HL-60/S4 treated with phorbol 12-myristate 13-acetate at 8.2 ng/mL for 4 days and 3 days (cell line): ENCODE results near the gene AGAP1.

ENCODE experiments used
- in situ Hi-C: fragments of 300-500 bp; cut with MboI; formaldehyde crosslinking; loops from 2 replicates; pipeline ENCODE4 v1.15.0; 2022; ENCODE audit warnings: low sequenced_read_pairs

The AGAP1 gene

GRCh38 chr2:236169741-236170589 is 676.1 kb downstream of the AGAP1 start:
- in situ Hi-C loops = no loop called here

DNA sequence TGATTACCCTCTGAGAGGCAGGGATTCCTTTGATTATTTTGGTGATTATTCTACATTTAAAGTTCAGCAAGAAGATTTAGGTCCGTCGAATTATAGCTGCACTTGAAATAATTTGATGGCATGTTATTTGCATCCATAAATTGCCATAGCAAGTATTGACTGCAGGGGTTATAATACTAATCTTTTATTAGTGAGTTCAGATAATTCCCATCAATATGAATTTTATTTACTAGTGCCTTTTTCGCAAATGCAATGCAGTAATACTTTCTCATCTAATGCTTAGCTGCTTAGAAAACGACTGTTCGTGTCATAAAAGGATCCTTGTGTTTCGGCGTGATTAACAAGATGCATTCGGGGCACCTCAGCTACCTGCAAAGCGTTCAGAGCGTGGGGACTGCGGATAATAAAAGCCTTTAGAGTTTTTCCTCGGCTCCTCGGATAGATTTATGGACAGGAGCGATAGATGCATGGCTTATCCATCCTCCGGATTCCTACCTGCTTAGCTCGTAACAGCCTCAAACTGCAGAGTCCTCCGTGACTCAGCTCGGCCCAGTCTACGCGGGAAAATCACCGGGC is 676.8 kb downstream of the AGAP1 start:
- in situ Hi-C loops = no loop called here

GRCh38 chr2:236171181-236171679 is 677.4 kb downstream of the AGAP1 start:
- in situ Hi-C loops = no loop called here

GRCh38 chr2:236171680-236172254 is 677.9 kb downstream of the AGAP1 start:
- in situ Hi-C loops = no loop called here

GRCh38 chr2:236172255-236173035 is 678.6 kb downstream of the AGAP1 start:
- in situ Hi-C loops = no loop called here

GRCh38 chr2:236173036-236173728 is 679.3 kb downstream of the AGAP1 start:
- in situ Hi-C loops = no loop called here

- in situ Hi-C loops = no loop called here
Measured at GRCh38 chr2:236173729-236174607, 680.1 kb downstream of the AGAP1 start.

GRCh38 chr2:236175548-236176150 is 681.8 kb downstream of the AGAP1 start:
- in situ Hi-C loops = loop anchor here (25.0 kb wide), 1 partner anchor 413 kb away; no protein-coding TSS in a partner anchor

DNA sequence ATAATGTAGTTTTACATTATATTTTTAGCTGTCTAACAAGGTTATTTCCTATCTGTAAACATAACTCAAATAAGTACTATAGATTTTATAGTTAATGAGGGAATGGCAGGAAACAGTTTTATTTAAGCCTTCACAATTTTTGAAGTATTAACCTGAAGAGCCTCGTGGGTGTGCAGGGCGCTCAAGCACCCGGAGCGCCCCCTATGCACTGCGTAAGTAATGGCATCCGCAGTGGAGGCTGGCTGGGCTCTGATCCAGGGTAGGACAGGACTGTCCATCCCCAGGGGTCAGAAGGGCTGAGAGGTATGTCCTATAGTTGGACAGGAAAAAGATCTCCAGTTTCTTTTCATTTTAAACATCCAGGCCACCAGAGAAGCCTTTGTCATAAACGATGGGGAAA is 682.6 kb downstream of the AGAP1 start:
- in situ Hi-C loops = loop anchor here (25.0 kb wide), 1 partner anchor 414 kb away; no protein-coding TSS in a partner anchor

- in situ Hi-C loops = loop anchor here (25.0 kb wide), 1 partner anchor 415 kb away; no protein-coding TSS in a partner anchor
Measured at GRCh38 chr2:236176951-236177350, 683.1 kb downstream of the AGAP1 start.

DNA sequence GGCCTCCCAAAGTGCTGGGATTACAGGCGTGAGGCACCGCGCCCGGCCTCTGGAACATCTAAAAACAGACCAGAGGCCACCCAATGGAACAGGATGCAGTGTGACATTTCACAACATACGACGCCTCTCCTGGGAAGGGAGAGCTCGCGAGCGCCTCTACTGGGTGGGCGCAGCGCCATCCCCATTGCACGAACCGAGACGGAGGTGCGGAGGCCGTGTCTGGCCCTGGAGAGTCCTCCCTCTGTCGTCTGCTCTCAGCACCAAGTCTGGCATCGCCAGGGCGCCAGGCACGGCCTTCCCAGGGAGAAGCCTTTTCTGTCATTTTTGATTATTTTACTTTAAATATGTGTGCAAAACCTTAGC is 683.7 kb downstream of the AGAP1 start:
- in situ Hi-C loops = loop anchor here (25.0 kb wide), 1 partner anchor 415 kb away; no protein-coding TSS in a partner anchor

DNA sequence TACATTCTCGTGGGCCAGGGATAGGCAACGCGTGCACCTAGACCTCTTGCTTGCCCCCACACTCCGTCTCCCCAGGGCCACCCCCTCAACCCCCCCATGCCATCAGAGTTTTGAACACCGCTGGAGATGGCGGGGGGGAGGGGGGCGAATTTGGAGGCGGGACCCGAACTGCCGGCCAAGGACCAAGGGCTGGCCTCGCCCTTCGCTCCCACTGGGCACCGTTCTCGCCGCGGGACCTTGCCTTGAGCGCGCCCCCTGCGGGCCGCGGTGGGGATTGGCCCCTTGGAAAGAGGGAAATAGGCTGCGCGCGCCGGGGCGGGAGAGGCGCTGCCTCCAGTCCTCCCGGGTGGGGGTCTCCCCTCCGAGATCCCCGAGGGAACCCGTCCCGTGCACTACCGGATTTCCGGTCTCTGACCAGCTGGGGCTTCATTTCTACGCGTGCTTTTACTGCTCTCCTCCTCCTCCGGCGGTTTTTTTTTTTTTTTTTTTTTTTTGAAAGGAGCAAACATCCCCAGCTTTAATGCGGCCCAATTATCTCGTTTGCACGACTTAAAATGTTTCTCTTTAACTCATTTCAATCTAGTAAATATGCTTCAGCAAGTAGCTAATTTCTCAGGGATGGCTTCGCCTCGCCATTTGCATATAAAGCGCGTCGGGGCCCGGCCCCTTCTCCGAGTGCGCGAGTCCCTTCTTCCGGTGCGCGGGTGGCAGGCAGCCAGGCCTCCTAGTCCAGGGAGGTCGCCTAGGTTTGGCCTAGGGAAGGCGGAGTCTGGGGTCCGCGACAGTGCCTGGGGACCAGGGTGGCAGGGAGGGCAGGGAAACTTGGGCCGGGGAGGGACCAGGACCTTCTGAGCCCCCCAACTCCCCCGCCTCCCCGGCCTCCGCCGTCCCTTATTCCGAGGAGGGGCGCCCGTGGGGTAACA is 684.4 kb downstream of the AGAP1 start:
- in situ Hi-C loops = loop anchor here (25.0 kb wide), 1 partner anchor 416 kb away; no protein-coding TSS in a partner anchor

DNA sequence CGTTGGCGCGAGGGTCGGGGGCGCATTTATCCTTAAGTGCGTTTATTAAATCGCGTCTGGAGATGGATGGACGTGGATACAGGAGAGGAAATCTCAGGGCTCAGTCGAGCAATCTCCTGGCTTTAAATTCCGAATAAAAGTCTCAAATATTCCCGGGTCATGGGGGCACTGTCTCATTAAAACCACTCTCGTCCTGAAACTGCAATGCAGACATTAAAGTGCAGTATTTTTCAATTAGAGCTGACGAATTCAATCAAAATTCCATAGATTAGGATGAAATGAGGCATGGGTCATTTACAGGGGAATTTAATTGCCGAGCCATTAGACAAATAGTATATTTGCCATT is 685.0 kb downstream of the AGAP1 start:
- in situ Hi-C loops = loop anchor here (25.0 kb wide), 1 partner anchor 417 kb away; no protein-coding TSS in a partner anchor

DNA sequence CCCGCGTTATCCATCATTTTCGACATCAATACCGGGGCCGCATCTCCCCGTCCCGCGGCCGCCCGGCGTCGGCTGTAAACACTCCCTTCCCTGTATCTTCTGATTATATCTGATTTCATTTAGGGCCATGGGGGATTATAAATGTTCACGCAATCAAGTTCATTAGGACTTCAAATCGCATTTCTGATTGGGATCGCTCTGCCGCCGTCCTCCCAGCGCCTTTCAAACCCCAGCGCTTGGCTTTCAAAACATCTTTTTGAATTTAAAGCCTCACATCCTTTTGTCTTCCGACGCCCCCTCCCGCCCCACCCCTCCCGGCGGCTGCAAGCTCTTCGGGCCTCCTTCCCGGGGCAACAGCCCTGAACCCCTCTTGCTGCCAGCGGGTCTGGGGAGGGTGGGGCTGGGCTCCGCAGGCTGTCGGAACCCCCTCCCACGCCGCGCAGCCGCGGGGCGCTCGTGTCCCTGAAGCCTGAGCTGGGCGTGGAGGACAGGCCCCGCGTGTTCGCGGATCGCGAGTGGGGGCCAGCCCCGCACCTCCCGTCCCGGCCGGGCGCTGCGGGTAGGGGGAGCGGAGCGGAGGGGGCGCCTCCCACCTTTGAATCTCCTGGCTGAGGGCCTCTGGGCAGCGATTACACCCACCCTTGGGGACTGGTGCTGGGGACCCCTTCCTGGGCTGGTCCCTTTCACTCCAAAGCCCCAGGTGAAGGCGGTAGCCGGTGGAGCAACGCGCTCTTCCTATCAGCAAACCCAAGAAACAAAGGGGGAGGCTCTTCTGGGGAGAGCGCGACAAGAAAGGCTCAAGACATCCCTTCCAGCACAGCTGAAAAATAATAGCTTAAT is 685.6 kb downstream of the AGAP1 start:
- in situ Hi-C loops = loop anchor here (25.0 kb wide), 1 partner anchor 417 kb away; no protein-coding TSS in a partner anchor

DNA sequence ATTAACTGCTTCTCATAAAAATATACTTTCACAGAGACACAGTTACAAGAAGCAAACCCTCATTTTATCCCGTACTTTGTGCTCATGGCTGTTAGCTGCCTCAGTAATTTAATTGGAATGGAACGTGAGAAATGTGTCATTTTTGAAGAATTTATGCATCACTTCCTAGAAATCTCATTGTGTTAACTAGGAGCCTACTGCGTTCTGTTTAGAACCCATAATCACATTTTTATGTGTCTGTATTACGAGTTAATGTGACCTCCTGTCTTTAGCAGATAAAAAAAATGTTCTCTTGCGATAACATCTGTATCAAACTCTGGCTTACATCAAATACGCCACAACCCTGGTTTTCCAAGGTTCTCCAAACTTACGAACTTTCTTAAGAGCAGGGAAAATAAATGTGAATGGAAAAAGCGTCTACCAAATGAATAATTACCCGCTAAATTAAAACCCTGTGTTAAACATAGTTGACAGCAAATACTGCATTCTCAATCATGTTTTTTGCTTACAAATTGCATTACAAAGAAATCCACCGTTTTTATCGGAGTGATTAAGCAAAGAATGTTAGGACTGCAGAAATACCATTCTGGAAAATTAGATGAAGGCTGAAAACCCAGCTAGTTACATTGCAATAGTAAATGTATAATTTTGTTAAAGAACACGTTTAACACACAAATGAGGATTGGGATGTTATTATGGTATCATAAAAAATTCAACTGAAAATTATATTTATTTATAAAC is 686.4 kb downstream of the AGAP1 start:
- in situ Hi-C loops = loop anchor here (25.0 kb wide), 1 partner anchor 418 kb away; no protein-coding TSS in a partner anchor

DNA sequence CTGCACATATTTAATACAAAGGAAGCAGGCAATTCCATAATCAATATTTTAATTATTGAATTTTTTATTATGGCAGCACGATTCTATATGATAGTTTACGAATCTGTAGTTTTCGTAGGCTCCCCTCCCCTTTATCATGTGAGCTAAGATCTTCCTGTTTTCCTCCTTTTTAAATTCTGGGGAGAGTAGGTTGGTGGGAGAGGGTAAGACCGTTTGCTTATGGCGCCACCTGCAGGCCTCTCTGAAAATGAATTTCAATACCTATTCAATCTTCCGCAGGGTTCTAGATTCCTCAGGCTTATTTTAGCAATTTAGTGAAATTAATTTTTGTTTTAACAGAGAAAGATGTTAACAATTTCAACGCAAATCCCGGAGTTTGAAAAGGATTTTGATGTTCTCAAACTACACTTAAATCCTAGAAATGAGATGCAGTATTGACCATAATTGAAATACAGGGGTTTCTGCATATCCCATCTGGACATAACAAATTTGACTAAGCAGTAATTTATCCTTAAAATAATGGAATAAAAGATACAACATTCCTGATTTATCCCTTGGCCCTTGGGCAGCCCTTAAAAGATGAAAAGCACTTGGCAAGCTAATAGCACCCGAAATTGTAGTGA is 687.1 kb downstream of the AGAP1 start:
- in situ Hi-C loops = loop anchor here (25.0 kb wide), 1 partner anchor 419 kb away; no protein-coding TSS in a partner anchor
